Measurements from ENCODE around the gene RAD50.
"Not testable (repeated sequence)": the region's sequence is repeated elsewhere in the genome, so short reads cannot be mapped to it uniquely, and the experiment has no call there.

Gene RAD50

DNA sequence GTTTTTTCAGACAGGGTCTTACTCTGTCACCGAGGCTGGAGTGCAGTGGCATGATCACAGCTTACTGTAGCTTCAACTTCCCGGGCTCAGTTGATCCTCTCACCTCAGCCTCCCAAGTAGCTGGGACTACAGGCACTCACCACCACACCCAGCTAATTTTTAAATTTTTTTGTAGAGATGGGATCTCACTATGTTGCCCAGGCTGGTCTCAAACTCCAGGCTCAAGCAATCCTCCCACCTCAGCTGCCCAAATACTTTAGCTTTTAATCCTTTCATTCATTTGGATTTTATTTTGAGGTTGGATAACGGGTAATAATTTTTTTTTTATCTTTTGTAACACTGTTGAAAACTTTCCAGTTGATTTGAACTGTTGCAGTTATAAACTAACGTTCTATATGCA is 76.8 kb downstream of the RAD50 start:
- not testable (repeated sequence) for DNase-seq (ENCODE audit: low read depth)

GRCh38 chr5:132635873-132636272 is 79.1 kb downstream of the RAD50 start:
- no peak for DNase-seq (ENCODE audit: low read depth)

DNA sequence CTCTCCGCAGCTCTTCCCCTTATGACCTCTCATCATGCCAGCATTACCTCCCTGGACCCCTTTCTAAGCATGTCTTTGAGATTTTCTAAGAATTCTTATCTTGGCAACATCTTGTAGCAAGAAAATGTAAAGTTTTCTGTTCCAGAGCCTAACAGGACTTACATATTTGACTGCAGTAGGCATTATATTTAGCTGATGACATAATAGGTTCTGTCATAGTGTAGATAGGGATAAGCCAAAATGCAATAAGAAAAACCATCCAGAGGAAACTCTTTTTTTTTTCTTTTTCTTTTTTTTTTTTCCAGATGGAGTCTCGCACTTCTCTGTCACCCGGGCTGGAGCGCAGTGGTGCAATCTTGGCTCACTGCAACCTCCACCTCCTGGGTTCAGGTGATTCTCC is 80.5 kb downstream of the RAD50 start:
- no peak for DNase-seq (ENCODE audit: low read depth)

GRCh38 chr5:132639706-132640130 is 82.9 kb downstream of the RAD50 start:
- DNase-seq (ENCODE audit: low read depth), result no peak

GRCh38 chr5:132640613-132641012 is 83.8 kb downstream of the RAD50 start:
- DNase-seq (ENCODE audit: low read depth), result no peak

DNA sequence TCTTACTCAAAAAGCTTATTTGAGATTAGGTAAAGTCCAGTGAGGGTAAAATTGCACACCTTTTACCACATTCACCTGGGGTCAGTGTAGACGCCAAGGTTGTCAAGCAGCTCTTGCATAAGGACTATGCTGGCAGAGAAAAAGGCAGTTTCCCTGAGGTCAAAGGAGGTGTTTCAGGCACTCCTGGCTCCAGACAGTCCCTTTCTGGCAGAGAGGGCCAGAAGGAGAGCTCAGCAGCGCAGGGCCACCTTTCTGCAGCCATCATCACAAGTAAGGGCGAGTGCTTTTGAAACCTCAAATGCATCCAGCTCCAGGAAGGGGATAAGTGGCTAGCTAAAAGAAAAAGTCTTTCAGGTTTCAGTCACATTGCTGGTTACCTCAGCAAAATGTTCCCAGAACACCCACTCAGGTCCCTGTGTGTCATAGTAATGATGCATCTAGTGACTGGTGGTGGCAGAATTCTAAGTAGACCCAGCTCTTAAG is 84.5 kb downstream of the RAD50 start:
- DNase-seq (ENCODE audit: low read depth), result no peak

GRCh38 chr5:132641841-132642240 is 85.1 kb downstream of the RAD50 start:
- no peak for DNase-seq (ENCODE audit: low read depth)

GRCh38 chr5:132644177-132644576 is 87.4 kb downstream of the RAD50 start:
- no peak for DNase-seq (ENCODE audit: low read depth)

- DNase-seq (ENCODE audit: low read depth), result no peak
These were observed 89.9 kb downstream of the RAD50 start for GRCh38 chr5:132646583-132647266.

- no peak for DNase-seq (ENCODE audit: low read depth)
These were observed 90.7 kb downstream of the RAD50 start for GRCh38 chr5:132647473-132647872.

DNA sequence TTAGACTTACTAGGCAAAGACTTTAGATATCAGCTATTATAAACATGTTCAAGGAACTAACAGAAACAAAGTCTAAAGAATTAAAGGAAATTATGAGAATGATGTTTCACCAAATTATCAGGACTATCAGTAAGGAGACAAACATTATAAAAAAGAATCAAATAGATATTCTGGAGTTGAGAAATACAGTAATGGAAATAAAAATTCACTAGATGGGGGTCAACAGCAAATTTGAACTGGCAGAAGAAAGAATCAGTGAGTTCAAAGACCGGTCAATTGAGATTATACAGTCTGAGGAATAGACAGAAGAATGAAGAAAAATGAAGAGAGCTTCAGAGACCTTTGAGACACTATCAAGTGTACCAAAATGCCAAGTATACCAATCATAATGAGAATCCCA is 91.6 kb downstream of the RAD50 start:
- DNase-seq (ENCODE audit: low read depth), result no peak

DNA sequence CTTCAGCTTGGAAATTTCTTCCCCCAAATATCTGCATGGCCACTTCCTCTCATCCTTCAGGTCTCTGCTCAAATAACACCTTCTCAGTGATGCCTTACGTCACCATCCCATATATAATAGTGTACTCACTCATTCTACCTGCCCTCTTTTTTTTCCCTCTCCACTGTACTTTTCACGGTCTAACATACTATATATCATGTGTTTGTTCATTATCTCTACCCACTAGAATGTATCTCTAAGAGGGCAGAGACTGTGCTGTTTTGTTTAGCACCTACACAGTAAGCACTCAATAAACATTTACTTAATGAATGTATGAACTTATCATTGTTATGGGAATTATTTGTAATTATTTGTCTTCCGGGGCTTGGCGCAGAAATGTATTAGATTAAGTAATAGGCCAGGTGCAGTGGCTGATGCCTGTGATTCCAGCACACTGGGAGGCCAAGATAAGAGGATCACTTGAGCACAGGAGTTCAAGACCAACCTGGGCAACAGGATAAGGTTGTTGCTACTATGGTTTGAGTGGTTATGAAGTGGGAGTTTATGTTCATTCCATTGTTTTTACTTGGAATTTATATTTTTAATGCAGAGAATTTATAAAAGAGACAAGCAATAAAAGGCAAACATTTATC is 95.2 kb downstream of the RAD50 start:
- no peak for DNase-seq (ENCODE audit: low read depth)

DNA sequence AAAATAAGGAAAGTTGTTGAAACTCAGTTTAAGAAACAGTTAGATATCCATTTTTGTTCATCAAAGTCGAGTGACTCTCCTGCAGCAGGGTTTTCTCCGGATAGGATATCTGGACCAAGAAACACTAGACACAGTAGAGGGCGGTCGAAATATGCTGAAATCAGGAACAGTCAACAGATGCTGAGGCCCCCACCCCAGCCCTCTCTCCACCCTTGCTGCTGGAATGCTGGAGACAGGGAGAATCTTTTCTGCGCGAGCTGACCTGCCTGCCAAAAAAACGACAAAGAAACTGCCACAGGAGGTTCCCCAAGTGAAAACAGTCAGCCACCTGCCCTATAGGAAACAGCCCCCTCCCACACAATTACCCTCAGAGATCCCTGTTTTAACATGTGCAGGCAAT is 96.9 kb downstream of the RAD50 start:
- no peak for DNase-seq (ENCODE audit: low read depth)

- no peak for DNase-seq (ENCODE audit: low read depth)
These were observed 99.3 kb downstream of the RAD50 start for GRCh38 chr5:132655821-132656773.

DNA sequence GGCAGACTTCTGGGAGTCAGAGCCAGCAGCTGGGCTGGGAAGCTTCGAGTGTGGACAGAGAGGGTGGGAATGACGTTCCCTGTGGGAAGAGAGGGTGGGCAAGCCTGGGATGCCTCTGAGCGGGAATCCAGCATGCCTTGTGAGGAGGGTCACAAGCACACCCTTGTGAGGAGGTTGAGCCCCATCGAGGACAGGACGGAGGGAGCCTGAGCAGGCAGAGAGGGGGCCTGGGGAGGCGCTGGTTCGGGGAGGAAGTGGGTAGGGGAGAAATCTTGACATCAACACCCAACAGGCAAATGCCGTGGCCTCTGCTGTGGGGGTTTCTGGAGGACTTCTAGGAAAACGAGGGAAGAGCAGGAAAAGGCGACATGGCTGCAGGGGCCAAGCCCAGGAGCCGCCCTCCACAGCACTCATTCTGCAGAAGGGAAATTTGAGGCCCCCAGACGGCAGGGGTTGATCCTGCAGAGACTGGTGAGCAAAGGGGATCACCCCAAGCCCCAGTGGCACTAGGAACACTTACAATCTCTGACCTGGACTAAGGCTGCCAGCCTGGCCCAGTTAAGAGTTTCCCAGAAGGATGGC is 100.1 kb downstream of the RAD50 start:
- no peak for DNase-seq (ENCODE audit: low read depth)

DNA sequence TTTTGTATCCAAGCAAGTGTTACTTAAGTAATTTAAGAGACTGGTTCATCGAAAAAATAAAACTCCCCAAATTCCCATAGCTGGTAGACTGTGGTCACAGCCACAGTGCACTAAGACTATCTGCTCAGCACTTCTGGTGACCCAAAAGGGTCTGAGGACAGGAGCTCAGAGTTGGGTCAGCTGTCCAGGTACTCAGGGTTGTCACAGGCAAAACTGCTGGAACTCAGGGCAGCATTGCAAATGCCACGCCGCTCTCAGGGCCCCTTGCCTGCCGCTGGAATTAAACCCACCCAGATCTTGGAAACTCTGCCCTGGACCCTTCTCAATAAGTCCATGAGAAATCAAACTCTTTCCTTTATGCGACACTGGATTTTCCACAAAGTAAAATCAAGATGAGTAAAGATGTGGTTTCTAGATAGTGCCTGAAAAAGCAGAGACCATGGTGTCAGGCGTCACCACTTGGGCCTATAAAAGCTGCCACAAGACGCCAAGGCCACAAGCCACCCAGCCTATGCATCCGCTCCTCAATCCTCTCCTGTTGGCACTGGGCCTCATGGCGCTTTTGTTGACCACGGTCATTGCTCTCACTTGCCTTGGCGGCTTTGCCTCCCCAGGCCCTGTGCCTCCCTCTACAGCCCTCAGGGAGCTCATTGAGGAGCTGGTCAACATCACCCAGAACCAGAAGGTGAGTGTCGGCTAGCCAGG is 101.1 kb downstream of the RAD50 start, which contains the start of gene IL13:
TSS of gene IL13 (plus strand) at position 498 of the 705 bp plus-strand sequence. CDS start at position 512, 14 bp downstream.
- no peak for DNase-seq (ENCODE audit: low read depth)

DNA sequence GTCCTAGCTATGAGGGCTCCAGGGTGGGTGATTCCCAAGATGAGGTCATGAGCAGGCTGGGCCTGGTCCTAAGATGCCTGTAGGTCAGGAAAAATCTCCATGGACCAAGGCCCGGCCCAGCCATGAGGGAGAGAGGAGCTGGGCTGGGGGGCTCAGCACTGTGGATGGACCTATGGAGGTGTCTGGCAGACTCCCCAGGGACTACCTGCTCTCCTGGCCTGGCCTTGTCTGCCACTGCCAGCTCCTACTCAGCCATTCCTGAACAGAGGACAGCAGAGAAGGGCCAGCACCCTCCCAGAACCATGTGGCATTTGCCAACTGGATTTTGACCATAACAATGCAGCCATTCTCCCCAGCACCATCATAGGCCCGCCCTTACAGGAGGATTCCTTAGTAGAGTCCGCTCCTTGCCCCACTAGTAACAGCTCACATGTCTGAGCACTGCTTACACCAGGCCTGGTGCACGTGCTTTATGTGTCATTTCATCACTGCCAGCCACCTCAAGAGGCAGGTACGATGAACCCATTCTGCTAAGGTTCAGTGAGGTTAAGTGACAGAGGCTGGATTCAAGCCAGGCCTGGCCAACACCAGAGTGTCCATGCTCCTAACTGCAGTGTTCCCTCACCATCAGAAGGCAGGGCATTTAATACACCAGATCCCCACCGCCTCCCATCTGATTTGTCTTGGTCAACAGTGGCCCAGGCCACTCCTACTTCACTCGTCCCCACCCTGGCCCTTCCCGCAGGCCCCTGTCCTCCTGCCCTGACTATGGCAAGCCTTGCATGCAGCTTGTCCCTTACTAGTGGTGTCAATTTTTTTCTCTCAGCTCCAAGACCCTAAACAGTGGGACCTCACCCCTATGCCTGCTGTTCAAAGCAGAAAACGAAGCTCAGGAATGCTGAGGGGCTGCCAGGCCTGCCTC is 101.9 kb downstream of the RAD50 start:
- no peak for DNase-seq (ENCODE audit: low read depth)

DNA sequence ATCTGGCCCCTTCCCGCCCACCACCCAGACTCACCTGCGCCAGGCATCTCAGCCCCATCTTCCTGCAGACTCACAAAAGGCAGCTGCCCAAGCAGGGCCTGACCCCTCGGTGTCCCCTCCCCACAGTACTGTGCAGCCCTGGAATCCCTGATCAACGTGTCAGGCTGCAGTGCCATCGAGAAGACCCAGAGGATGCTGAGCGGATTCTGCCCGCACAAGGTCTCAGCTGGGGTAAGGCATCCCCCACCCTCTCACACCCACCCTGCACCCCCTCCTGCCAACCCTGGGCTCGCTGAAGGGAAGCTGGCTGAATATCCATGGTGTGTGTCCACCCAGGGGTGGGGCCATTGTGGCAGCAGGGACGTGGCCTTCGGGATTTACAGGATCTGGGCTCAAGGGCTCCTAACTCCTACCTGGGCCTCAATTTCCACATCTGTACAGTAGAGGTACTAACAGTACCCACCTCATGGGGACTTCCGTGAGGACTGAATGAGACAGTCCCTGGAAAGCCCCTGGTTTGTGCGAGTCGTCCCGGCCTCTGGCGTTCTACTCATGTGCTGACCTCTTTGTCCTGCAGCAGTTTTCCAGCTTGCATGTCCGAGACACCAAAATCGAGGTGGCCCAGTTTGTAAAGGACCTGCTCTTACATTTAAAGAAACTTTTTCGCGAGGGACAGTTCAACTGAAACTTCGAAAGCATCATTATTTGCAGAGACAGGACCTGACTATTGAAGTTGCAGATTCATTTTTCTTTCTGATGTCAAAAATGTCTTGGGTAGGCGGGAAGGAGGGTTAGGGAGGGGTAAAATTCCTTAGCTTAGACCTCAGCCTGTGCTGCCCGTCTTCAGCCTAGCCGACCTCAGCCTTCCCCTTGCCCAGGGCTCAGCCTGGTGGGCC is 103.1 kb downstream of the RAD50 start:
- DNase-seq (ENCODE audit: low read depth), result no peak
